Calu3 (cell line): ENCODE results near the gene GOLGA7B. TPM values are rescaled to one million over a fixed set of nuclear protein-coding genes. Genes with fewer than 3 reads are reported as not detected.
"Not testable (repeated sequence)": the region's sequence is repeated elsewhere in the genome, so short reads cannot be mapped to it uniquely, and the experiment has no call there.

Source experiments
- BruUV-seq: library from RNA; stranded (reverse); fragments of 400-500 nt; replicated peaks from 2 replicates; lab custom pipeline; 2021; lab: Mats Ljungman, UMichigan
- CTCF ChIA-PET: fragments of 300-600 bp; sonication (Branson Sonifier 250); formaldehyde crosslinking; loops from one replicate; lab custom pipeline; 2022; ENCODE audit warnings: antibody characterized with exemption; lab: Charles Lee
- DNase-seq: peaks from one replicate; pipeline ENCODE4 v3.0.0; 2022
- H3K27ac Mint-ChIP-seq: one replicate; pipeline ENCODE4 v1.8.0; 2022; ENCODE audit warnings: mixed read lengths; ENCODE audit not compliant: unreplicated experiment
- H3K27me3 Mint-ChIP-seq: one replicate; pipeline ENCODE4 v1.8.0; 2022; ENCODE audit warnings: mixed read lengths; ENCODE audit not compliant: unreplicated experiment
- H3K36me3 Mint-ChIP-seq: one replicate; pipeline ENCODE4 v1.8.0; 2022; ENCODE audit warnings: mild to moderate bottlenecking, moderate library complexity, mixed read lengths; ENCODE audit not compliant: insufficient read depth, unreplicated experiment
- H3K4me1 Mint-ChIP-seq: one replicate; pipeline ENCODE4 v1.8.0; 2022; ENCODE audit warnings: mild to moderate bottlenecking, low read depth, mixed read lengths; ENCODE audit not compliant: unreplicated experiment
- H3K4me3 Mint-ChIP-seq: one replicate; pipeline ENCODE4 v1.8.0; 2022; ENCODE audit warnings: mild to moderate bottlenecking, low read depth, moderate library complexity, mixed read lengths; ENCODE audit not compliant: unreplicated experiment
- H3K9me3 Mint-ChIP-seq: one replicate; pipeline ENCODE4 v1.8.0; 2022; ENCODE audit warnings: low read depth, mixed read lengths; ENCODE audit not compliant: unreplicated experiment
- CTCF ChIP-seq: fragments of 200-600 bp; IDR thresholded peaks from one replicate; pipeline ENCODE4 v1.8.0; 2022; ENCODE audit warnings: antibody characterized with exemption; ENCODE audit not compliant: unreplicated experiment
- intact Hi-C: fragments of 100-400 bp; cut with micrococcal nuclease; formaldehyde crosslinking; loops from one replicate; pipeline ENCODE4 v1.10.0; 2022; ENCODE audit not compliant: unreplicated experiment
- total RNA-seq: library from RNA; stranded (reverse); gene quantifications from 2 replicates; pipeline ENCODE4 v1.2.3, GENCODE V29; 2022

The GOLGA7B gene
- total RNA-seq, 1 experiment from 2014 or later, result 1.0 TPM

GRCh38 chr10:97830064-97830463, 19.6 kb upstream of the GOLGA7B start:
- intact Hi-C loops, result no loop called here
- Mint-ChIP-seq H3K4me3 (no peak overlapping the region), H3K9me3 (no peaks in the 10 kb centered on the region), H3K27me3 (peaks cover 42% of the 10 kb centered on the region), H3K27ac (no peak overlapping the region), H3K4me1 (peaks cover 2% of the 10 kb centered on the region), H3K36me3 (peaks cover 4% of the 10 kb centered on the region)
- CTCF ChIA-PET, result no interaction called here
- BruUV-seq, result no TSS peak
- no peak for DNase-seq
- no peak for TF ChIP-seq CTCF

GRCh38 chr10:97831259-97831658, 18.4 kb upstream of the GOLGA7B start:
- BruUV-seq, result no TSS peak
- peaks cover 35% of the 10 kb centered on the region for H3K27me3 Mint-ChIP-seq
- intact Hi-C loops, result no loop called here
- DNase-seq, result no peak
- no peak overlapping the region for H3K4me3 Mint-ChIP-seq
- CTCF ChIA-PET, result no interaction called here
- no peak for TF ChIP-seq CTCF
- peaks cover 4% of the 10 kb centered on the region for H3K36me3 Mint-ChIP-seq
- H3K9me3 Mint-ChIP-seq, result no peaks in the 10 kb centered on the region
- H3K4me1 Mint-ChIP-seq, result peaks cover 5% of the 10 kb centered on the region
- H3K27ac Mint-ChIP-seq, result no peak overlapping the region

GRCh38 chr10:97836446-97836845, 13.2 kb upstream of the GOLGA7B start:
- Mint-ChIP-seq H3K4me3 (no peak overlapping the region), H3K27ac (no peak overlapping the region), H3K9me3 (peaks cover 3% of the 10 kb centered on the region), H3K27me3 (peaks cover 31% of the 10 kb centered on the region), H3K36me3 (peaks cover 6% of the 10 kb centered on the region), H3K4me1 (peaks cover 19% of the 10 kb centered on the region)
- intact Hi-C loops, result no loop called here
- DNase-seq, result no peak
- no peak for TF ChIP-seq CTCF
- CTCF ChIA-PET, result no interaction called here
- no TSS peak for BruUV-seq

GRCh38 chr10:97838091-97838490, 11.6 kb upstream of the GOLGA7B start:
- no peak overlapping the region for H3K27ac Mint-ChIP-seq
- TF ChIP-seq CTCF, result no peak
- H3K27me3 Mint-ChIP-seq, result peaks cover 15% of the 10 kb centered on the region
- H3K9me3 Mint-ChIP-seq, result peaks cover 3% of the 10 kb centered on the region
- peaks cover 6% of the 10 kb centered on the region for H3K36me3 Mint-ChIP-seq
- no TSS peak for BruUV-seq
- intact Hi-C loops, result no loop called here
- DNase-seq, result no peak
- no peak overlapping the region for H3K4me3 Mint-ChIP-seq
- CTCF ChIA-PET, result no interaction called here
- H3K4me1 Mint-ChIP-seq, result peaks cover 26% of the 10 kb centered on the region

- H3K36me3 Mint-ChIP-seq, H3K4me3 Mint-ChIP-seq, H3K27ac Mint-ChIP-seq, H3K27me3 Mint-ChIP-seq, CTCF ChIA-PET, H3K9me3 Mint-ChIP-seq, intact Hi-C loops, BruUV-seq, DNase-seq: not testable (repeated sequence)
- H3K4me1 Mint-ChIP-seq, result peaks cover 25% of the 10 kb centered on the region
Observed at GRCh38 chr10:97841166-97841565, 8.5 kb upstream of the GOLGA7B start.

GRCh38 chr10:97842114-97842513, 7.5 kb upstream of the GOLGA7B start:
- H3K4me3 Mint-ChIP-seq, H3K27me3 Mint-ChIP-seq, BruUV-seq, H3K9me3 Mint-ChIP-seq, CTCF ChIA-PET, DNase-seq, intact Hi-C loops, H3K36me3 Mint-ChIP-seq, H3K27ac Mint-ChIP-seq: not testable (repeated sequence)
- peaks cover 25% of the 10 kb centered on the region for H3K4me1 Mint-ChIP-seq
